ENCODE results near the gene PSMD1.

The PSMD1 gene

GRCh38 chr2:231038483-231039293 lies 18.0 kb upstream of the PSMD1 start:
- no peaks in the 10 kb centered on the region for H3K9me3 Mint-ChIP-seq
- H3K27ac Mint-ChIP-seq (ENCODE audit: low read depth), result no peak overlapping the region

GRCh38 chr2:231039294-231039664 lies 17.4 kb upstream of the PSMD1 start:
- ATAC-seq (replicated peaks; ENCODE audit: extremely low read depth, poor library complexity, severe bottlenecking), result no peak
- no peaks in the 10 kb centered on the region for H3K9me3 Mint-ChIP-seq
- H3K36me3 Mint-ChIP-seq (ENCODE audit: insufficient read depth), result no peaks in the 10 kb centered on the region
- no peak overlapping the region for H3K27ac Mint-ChIP-seq (ENCODE audit: low read depth)
- no peaks in the 10 kb centered on the region for H3K4me1 Mint-ChIP-seq
- no peak overlapping the region for H3K4me3 Mint-ChIP-seq
- peaks cover 74% of the 10 kb centered on the region for H3K27me3 Mint-ChIP-seq
- DNase-seq (ENCODE audit: low spot score in 2 of 2), result no peak

More at GRCh38 chr2:231038483-231039293, 18.0 kb upstream of the PSMD1 start:
- peaks cover 80% of the 10 kb centered on the region for H3K27me3 Mint-ChIP-seq
- no peaks in the 10 kb centered on the region for H3K4me1 Mint-ChIP-seq
- H3K36me3 Mint-ChIP-seq (ENCODE audit: insufficient read depth), result no peaks in the 10 kb centered on the region
- H3K4me3 Mint-ChIP-seq, result peak overlapping the region; percentile 53
- DNase-seq (ENCODE audit: low spot score in 2 of 2) (no peak), ATAC-seq (replicated peaks; ENCODE audit: extremely low read depth, poor library complexity, severe bottlenecking) (no peak)

GRCh38 chr2:231039821-231040364 lies 16.8 kb upstream of the PSMD1 start:
- Mint-ChIP-seq H3K27ac (ENCODE audit: low read depth) (no peak overlapping the region), H3K36me3 (ENCODE audit: insufficient read depth) (no peaks in the 10 kb centered on the region), H3K27me3 (peaks cover 68% of the 10 kb centered on the region), H3K4me3 (no peak overlapping the region), H3K4me1 (no peaks in the 10 kb centered on the region), H3K9me3 (no peaks in the 10 kb centered on the region)
- no peak for ATAC-seq (replicated peaks; ENCODE audit: extremely low read depth, poor library complexity, severe bottlenecking)
- DNase-seq (ENCODE audit: low spot score in 2 of 2), result no peak

GRCh38 chr2:231041061-231041689 lies 15.5 kb upstream of the PSMD1 start:
- H3K9me3 Mint-ChIP-seq, result no peaks in the 10 kb centered on the region
- H3K36me3 Mint-ChIP-seq (ENCODE audit: insufficient read depth), result no peaks in the 10 kb centered on the region
- no peaks in the 10 kb centered on the region for H3K4me1 Mint-ChIP-seq
- H3K27ac Mint-ChIP-seq (ENCODE audit: low read depth), result no peak overlapping the region
- peaks cover 56% of the 10 kb centered on the region for H3K27me3 Mint-ChIP-seq
- ATAC-seq (replicated peaks; ENCODE audit: extremely low read depth, poor library complexity, severe bottlenecking), result no peak
- no peak for DNase-seq (ENCODE audit: low spot score in 2 of 2)
- H3K4me3 Mint-ChIP-seq, result no peak overlapping the region

GRCh38 chr2:231043796-231044195 lies 12.9 kb upstream of the PSMD1 start:
- Mint-ChIP-seq H3K4me1 (no peaks in the 10 kb centered on the region), H3K9me3 (no peaks in the 10 kb centered on the region), H3K4me3 (no peak overlapping the region), H3K36me3 (ENCODE audit: insufficient read depth) (no peaks in the 10 kb centered on the region), H3K27ac (ENCODE audit: low read depth) (no peak overlapping the region), H3K27me3 (peaks cover 48% of the 10 kb centered on the region)
- no peak for DNase-seq (ENCODE audit: low spot score in 2 of 2)
- ATAC-seq (replicated peaks; ENCODE audit: extremely low read depth, poor library complexity, severe bottlenecking), result no peak

- Mint-ChIP-seq H3K27ac (ENCODE audit: low read depth) (no peak overlapping the region), H3K4me1 (no peaks in the 10 kb centered on the region), H3K36me3 (ENCODE audit: insufficient read depth) (peaks cover 2% of the 10 kb centered on the region), H3K4me3 (no peak overlapping the region), H3K9me3 (no peaks in the 10 kb centered on the region), H3K27me3 (peaks cover 26% of the 10 kb centered on the region)
- DNase-seq (ENCODE audit: low spot score in 2 of 2), result no peak
- ATAC-seq (replicated peaks; ENCODE audit: extremely low read depth, poor library complexity, severe bottlenecking), result no peak
Observed at GRCh38 chr2:231046916-231047273, 9.8 kb upstream of the PSMD1 start.

- H3K27ac Mint-ChIP-seq (ENCODE audit: low read depth), result no peak overlapping the region
- peaks cover 21% of the 10 kb centered on the region for H3K27me3 Mint-ChIP-seq
- DNase-seq (ENCODE audit: low spot score in 2 of 2), result no peak
- no peaks in the 10 kb centered on the region for H3K9me3 Mint-ChIP-seq
- peaks cover 3% of the 10 kb centered on the region for H3K4me1 Mint-ChIP-seq
- H3K36me3 Mint-ChIP-seq (ENCODE audit: insufficient read depth), result peaks cover 2% of the 10 kb centered on the region
- no peak for ATAC-seq (replicated peaks; ENCODE audit: extremely low read depth, poor library complexity, severe bottlenecking)
- no peak overlapping the region for H3K4me3 Mint-ChIP-seq
Observed at GRCh38 chr2:231047274-231047922, 9.3 kb upstream of the PSMD1 start.

GRCh38 chr2:231047923-231048915 lies 8.4 kb upstream of the PSMD1 start:
- H3K36me3 Mint-ChIP-seq (ENCODE audit: insufficient read depth), result peaks cover 3% of the 10 kb centered on the region
- H3K4me3 Mint-ChIP-seq, result no peak overlapping the region
- peaks cover 11% of the 10 kb centered on the region for H3K4me1 Mint-ChIP-seq
- H3K27ac Mint-ChIP-seq (ENCODE audit: low read depth), result no peak overlapping the region
- H3K27me3 Mint-ChIP-seq, result peaks cover 23% of the 10 kb centered on the region
- no peak for DNase-seq (ENCODE audit: low spot score in 2 of 2)
- H3K9me3 Mint-ChIP-seq, result no peaks in the 10 kb centered on the region
- ATAC-seq (replicated peaks; ENCODE audit: extremely low read depth, poor library complexity, severe bottlenecking), result no peak

- no peak for ATAC-seq (replicated peaks; ENCODE audit: extremely low read depth, poor library complexity, severe bottlenecking)
- H3K27ac Mint-ChIP-seq (ENCODE audit: low read depth), result no peak overlapping the region
- H3K4me1 Mint-ChIP-seq, result peaks cover 17% of the 10 kb centered on the region
- no peak for DNase-seq (ENCODE audit: low spot score in 2 of 2)
- H3K36me3 Mint-ChIP-seq (ENCODE audit: insufficient read depth), result peaks cover 6% of the 10 kb centered on the region
- no peaks in the 10 kb centered on the region for H3K9me3 Mint-ChIP-seq
- peaks cover 35% of the 10 kb centered on the region for H3K27me3 Mint-ChIP-seq
- H3K4me3 Mint-ChIP-seq, result no peak overlapping the region
Observed at GRCh38 chr2:231049286-231050017, 7.2 kb upstream of the PSMD1 start.

- Mint-ChIP-seq H3K9me3 (no peaks in the 10 kb centered on the region), H3K4me3 (no peak overlapping the region), H3K36me3 (ENCODE audit: insufficient read depth) (peaks cover 6% of the 10 kb centered on the region), H3K27ac (ENCODE audit: low read depth) (no peak overlapping the region), H3K27me3 (peaks cover 36% of the 10 kb centered on the region), H3K4me1 (peaks cover 17% of the 10 kb centered on the region)
- peak; percentile 18 for ATAC-seq (replicated peaks; ENCODE audit: extremely low read depth, poor library complexity, severe bottlenecking)
- DNase-seq (ENCODE audit: low spot score in 2 of 2), result no peak
Observed at GRCh38 chr2:231050018-231050901, 6.4 kb upstream of the PSMD1 start.

- H3K9me3 Mint-ChIP-seq, result no peaks in the 10 kb centered on the region
- no peak for ATAC-seq (replicated peaks; ENCODE audit: extremely low read depth, poor library complexity, severe bottlenecking)
- H3K36me3 Mint-ChIP-seq (ENCODE audit: insufficient read depth), result peaks cover 6% of the 10 kb centered on the region
- peaks cover 17% of the 10 kb centered on the region for H3K4me1 Mint-ChIP-seq
- H3K27me3 Mint-ChIP-seq, result peaks cover 36% of the 10 kb centered on the region
- no peak overlapping the region for H3K27ac Mint-ChIP-seq (ENCODE audit: low read depth)
- no peak overlapping the region for H3K4me3 Mint-ChIP-seq
- DNase-seq (ENCODE audit: low spot score in 2 of 2), result no peak
Observed at GRCh38 chr2:231051116-231051515, 5.6 kb upstream of the PSMD1 start.

All from central memory CD8-positive, alpha-beta T cell (primary cell).